Superior temporal gyrus (tissue), 1 donor: ENCODE results near the gene COG7.
A peak's percentile ranks its signal among the peaks of the same experiment; 100 is the strongest.
"Not testable (repeated sequence)": the region's sequence is repeated elsewhere in the genome, so short reads cannot be mapped to it uniquely, and the experiment has no call there.

Source experiments
- DNase-seq: peaks from one replicate; pipeline ENCODE4 v3.0.0-alpha.2; 2016; ENCODE audit errors: extremely low spot score

The COG7 gene

GRCh38 chr16:23452572-23453337 lies at the start of gene COG7:
Gene COG7 (minus strand): TSS chr16:23453189. CDS start chr16:23452994, 195 bp downstream.
- DNase-seq, result peak; percentile 86

DNA sequence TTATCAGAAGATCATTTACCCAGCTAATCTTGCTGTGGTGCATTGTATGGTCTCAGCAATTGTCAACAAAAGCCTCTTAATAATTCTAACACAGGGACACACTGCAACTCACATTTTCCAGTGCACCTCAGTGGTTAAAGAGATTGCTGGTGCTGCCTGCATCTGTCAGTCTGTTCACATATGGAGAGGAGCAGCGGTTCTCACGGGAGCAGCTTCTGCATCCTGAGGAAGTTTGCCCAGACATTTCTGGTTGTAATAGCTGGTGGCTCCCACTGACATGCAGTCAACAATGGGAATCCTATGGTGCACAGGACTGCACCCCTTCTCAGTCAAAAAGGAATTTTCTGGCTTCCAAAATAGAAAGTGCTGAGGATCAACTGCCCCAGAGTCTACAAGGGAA lies 49.5 kb upstream of the COG7 start:
- DNase-seq, result no peak

DNA sequence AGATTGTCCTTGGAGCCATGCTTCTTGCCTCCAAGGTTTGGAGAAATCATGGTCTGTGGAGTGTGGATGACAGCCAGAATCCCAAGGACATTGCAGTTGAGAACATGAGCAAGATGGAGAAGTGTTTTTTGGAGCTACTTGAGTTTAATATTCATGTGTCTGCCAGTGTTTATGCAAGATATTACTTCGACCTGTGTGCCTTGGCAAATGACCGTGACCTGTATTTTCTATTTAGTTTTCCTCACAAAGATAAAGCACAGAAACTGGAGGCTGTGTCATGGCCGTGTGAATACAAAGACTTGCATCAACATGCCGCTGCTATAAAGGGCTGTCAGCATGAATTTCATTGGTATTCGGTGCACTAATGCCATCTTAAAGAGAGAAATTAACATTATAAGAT lies 48.3 kb upstream of the COG7 start:
- no peak for DNase-seq

- no peak for DNase-seq
These were observed 47.9 kb upstream of the COG7 start for GRCh38 chr16:23500862-23501225.

- DNase-seq, result no peak
These were observed 47.3 kb upstream of the COG7 start for GRCh38 chr16:23500212-23500861.

DNA sequence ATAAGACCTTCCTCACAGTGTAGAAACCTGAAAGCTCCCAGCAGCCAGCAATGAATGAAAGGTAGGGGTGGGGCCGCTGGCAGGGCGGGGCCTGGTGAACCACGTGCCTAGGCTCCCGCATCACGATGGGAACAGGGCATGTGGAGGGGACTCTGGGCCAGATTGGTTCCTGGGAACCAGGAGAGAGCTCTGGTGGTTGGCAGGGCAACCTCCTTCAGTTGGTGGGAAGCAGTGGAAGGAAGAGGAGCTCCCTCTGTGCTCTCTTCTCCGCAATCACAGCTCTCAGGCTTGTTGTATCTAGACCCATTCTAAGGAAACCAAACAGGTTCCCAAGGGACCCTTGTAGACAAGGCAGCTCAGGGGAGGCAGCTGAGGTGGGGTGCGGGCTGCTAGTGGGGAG lies 46.8 kb upstream of the COG7 start:
- no peak for DNase-seq

- DNase-seq, result no peak
These were observed 45.9 kb upstream of the COG7 start for GRCh38 chr16:23498863-23499262.

DNA sequence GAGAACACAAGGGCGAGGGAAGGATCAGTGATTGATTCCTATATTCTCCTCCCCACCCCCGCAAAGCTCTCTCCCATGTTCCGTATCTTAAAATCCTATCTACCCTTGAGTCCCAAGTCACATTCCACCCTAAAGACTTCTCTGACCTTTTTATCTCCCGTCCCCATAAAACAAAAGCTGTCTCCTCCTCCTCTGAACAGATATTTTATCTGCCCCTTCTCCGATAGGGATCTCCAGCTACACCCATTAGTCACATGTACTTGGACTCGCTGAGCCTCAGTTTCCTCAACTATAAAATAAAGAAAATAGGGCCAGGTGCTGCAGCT lies 44.5 kb upstream of the COG7 start:
- no peak for DNase-seq

DNA sequence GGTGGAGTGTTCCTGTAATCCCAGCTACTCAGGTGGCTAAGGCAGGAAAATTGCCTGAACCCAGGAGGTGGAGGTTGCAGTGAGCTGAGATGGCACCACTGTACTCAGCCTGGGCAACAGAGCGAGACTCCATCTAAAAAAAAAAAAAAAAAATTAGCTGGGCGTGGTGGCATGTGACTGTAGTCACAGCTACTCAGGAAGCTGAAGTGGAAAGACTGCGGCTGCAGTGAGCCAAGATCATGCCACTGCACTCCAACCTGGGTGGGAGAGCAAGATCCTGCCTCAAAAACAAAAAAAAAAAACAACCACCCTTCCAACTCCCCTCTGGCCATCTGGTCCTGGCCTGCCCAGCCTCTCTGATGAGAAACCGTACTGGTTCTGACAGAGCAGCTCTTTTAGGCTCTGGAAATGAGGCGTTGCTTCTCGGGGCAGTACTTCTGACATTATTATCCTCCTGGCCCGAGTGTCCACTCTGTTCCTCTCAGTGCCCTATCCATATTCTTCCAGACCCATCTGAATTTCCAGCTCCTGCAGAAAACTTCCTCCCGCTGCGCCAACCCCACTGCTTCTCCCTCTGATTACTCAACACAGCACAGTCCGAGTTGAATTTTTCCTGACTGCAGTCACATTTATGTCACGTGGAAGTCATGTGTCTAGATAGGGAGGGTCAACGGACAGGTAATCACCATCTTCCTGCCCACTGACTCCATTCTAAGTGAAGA lies 44.0 kb upstream of the COG7 start:
- no peak for DNase-seq

GRCh38 chr16:23495671-23496070 lies 42.7 kb upstream of the COG7 start:
- no peak for DNase-seq

GRCh38 chr16:23494188-23494587 lies 41.2 kb upstream of the COG7 start:
- DNase-seq, result no peak

DNA sequence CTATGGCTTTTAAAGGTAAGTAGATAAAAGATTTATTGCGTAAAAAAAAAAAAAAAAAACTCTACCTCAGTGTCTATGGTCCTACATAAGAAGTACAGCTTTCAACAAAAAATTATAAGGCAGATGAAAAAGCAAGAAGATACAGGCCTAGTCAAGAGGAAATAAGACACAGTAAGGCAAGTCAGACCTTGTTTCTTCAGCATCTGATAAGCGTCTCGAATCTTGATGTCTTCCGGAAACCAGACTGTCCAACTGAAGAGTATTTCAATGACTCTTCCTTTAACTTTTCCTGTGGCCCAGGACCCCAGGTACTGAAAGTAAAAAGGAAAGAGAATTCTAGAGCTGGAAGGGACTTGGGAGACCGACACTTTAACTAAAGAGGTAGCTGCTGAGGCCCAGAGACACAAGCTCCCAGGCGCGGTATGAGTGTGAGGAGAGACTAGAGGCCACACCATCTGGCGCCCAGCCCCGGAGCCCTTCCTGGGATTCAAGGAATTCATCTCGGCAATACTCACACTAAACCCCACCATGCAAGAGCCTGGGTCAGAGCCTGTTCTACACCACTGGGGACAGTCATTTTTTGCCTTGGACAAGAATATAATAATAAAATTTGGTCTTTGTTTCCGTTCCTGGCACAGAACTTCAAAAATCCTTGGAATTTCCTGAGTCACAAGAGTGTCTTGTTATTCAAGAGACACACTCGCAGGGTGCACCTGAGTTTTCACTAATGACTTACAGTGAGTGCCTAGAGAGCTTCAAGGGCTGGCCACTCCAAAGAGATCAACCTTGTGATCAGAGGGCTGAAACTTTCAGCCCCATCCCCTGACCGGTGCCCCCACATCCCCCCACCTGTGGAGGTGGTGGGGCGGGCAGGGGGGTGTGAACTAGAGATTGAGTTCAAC lies 38.8 kb upstream of the COG7 start:
- no peak for DNase-seq

- no peak for DNase-seq
These were observed 33.5 kb upstream of the COG7 start for GRCh38 chr16:23486480-23486879.

DNA sequence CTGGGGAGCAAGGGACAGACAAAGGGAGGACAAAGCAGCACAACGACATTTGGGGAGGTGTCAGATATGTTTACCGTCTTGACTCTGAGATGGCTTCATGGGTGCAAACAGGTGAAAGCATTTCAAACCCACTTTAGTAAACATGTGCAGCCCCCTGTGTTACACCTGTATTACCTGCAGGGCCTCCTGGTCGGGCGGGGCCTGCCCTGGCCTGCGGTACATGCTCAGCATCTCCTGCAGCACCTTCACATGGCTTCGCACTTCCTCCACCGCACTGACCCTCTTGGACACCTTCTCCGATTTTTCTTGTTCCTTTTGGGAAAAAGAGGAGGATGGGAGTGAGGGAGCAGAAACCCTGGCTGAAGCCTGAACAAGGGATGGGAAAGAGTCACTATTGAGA lies 32.9 kb upstream of the COG7 start:
- no peak for DNase-seq

GRCh38 chr16:23485257-23485614 lies 32.2 kb upstream of the COG7 start:
- no peak for DNase-seq

- DNase-seq, result no peak
These were observed 31.7 kb upstream of the COG7 start for GRCh38 chr16:23484510-23485256.

DNA sequence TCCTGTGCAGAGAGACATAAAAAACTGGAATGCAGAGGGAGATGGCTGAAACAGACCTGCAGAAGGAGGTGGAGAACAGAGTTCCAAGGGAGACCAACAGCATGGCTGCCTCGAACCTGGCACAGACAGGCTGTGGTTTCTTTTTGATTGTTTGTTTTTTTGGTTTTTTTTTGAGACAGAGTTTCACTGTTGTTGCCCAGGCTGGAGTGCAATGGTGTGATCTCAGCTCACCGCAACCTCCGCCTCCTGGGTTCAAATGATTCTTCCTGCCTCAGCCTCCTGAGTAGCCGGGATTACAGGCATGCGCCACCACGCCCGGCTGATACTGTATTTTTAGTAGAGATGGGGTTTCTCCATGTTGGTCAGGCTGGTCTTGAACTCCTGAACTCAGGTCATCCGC lies 30.5 kb upstream of the COG7 start:
- not testable (repeated sequence) for DNase-seq

DNA sequence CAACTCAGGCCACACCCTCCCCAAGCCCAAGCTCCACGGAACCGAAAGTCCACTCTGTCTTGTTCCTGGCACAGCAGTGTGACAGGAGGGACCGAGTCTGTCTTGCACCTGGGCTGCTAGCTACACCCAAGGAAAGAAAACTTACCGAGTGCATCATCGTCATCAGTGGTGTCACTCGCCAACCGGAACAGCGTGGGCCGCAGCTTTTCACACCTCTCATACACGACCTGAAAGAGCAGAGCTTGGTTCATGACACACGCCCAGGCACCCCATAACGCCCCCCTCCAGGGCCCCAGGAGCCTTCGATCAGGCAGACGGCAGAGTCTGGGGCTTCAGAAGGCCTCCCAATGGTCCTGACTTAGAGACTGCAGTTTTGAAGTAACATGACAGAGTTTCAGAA lies 29.8 kb upstream of the COG7 start:
- no peak for DNase-seq

GRCh38 chr16:23480257-23480656 lies 27.3 kb upstream of the COG7 start:
- no peak for DNase-seq

- DNase-seq, result no peak
These were observed 26.1 kb upstream of the COG7 start for GRCh38 chr16:23479138-23479537.

GRCh38 chr16:23478566-23478965 lies 25.6 kb upstream of the COG7 start:
- no peak for DNase-seq
